Astrocyte (in vitro differentiated cells and primary cell): ENCODE measurements around the gene TP53. TPM values are rescaled to one million over a fixed set of nuclear protein-coding genes. Genes with fewer than 3 reads are reported as not detected.

Source experiments
- DNase-seq: peaks from one replicate; pipeline ENCODE4 v3.0.0-alpha.2; 2010; ENCODE audit warnings: low read depth
- FAIRE-seq: peaks from 2 replicates; lab custom pipeline; 2011; peaks lifted over from hg19 to GRCh38; lab: Jason Lieb, UNC
- H2AFZ ChIP-seq: 2 replicates; pipeline ENCODE4 v1.6.0; 2012; ENCODE audit warnings: low read depth, low read length, inconsistent platforms
- H3K27ac ChIP-seq: 2 replicates; pipeline ENCODE4 v1.5.1; 2011; ENCODE audit warnings: low read depth, low read length, inconsistent platforms
- H3K27me3 ChIP-seq: 2 replicates; pipeline ENCODE4 v1.6.0; 2011; ENCODE audit warnings: low read length, inconsistent platforms; ENCODE audit not compliant: insufficient read depth
- H3K36me3 ChIP-seq: 2 replicates; pipeline ENCODE4 v1.5.1; 2011; ENCODE audit warnings: low read length, inconsistent platforms; ENCODE audit not compliant: insufficient read depth
- H3K4me1 ChIP-seq: 2 replicates; pipeline ENCODE4 v1.5.1; 2011; ENCODE audit warnings: low read length, inconsistent platforms; ENCODE audit not compliant: insufficient read depth
- H3K4me2 ChIP-seq: 2 replicates; pipeline ENCODE4 v1.6.0; 2012; ENCODE audit warnings: low read length, inconsistent platforms
- H3K4me3 ChIP-seq: 2 replicates; pipeline ENCODE4 v1.5.1; 2011; ENCODE audit warnings: low read depth, mild to moderate bottlenecking, low read length, inconsistent platforms; ENCODE audit not compliant: insufficient read depth
- H3K79me2 ChIP-seq: 2 replicates; pipeline ENCODE4 v1.6.0; 2012; ENCODE audit warnings: mild to moderate bottlenecking, low read length, inconsistent platforms; ENCODE audit not compliant: insufficient read depth
- H3K9ac ChIP-seq: 2 replicates; pipeline ENCODE4 v1.6.0; 2012; ENCODE audit warnings: mild to moderate bottlenecking, low read length, inconsistent platforms
- H3K9me3 ChIP-seq: 2 replicates; pipeline ENCODE4 v1.5.1; 2012; ENCODE audit warnings: low read depth, mild to moderate bottlenecking, low read length, inconsistent platforms; ENCODE audit not compliant: insufficient read depth
- H4K20me1 ChIP-seq: 2 replicates; pipeline ENCODE4 v1.6.0; 2012; ENCODE audit warnings: low read length, inconsistent platforms; ENCODE audit not compliant: insufficient read depth
- H3K27ac Mint-ChIP-seq: one replicate; pipeline ENCODE4 v1.8.0; 2021; ENCODE audit warnings: mild to moderate bottlenecking, mixed read lengths; ENCODE audit not compliant: unreplicated experiment
- H3K27me3 Mint-ChIP-seq: one replicate; pipeline ENCODE4 v1.8.0; 2021; ENCODE audit warnings: low read depth, mixed read lengths; ENCODE audit not compliant: unreplicated experiment
- H3K36me3 Mint-ChIP-seq: one replicate; pipeline ENCODE4 v1.8.0; 2021; ENCODE audit warnings: low read depth, mixed read lengths; ENCODE audit not compliant: unreplicated experiment
- H3K4me1 Mint-ChIP-seq: one replicate; pipeline ENCODE4 v1.8.0; 2021; ENCODE audit warnings: low read depth, mixed read lengths; ENCODE audit not compliant: unreplicated experiment
- H3K4me3 Mint-ChIP-seq: one replicate; pipeline ENCODE4 v1.8.0; 2021; ENCODE audit warnings: mild to moderate bottlenecking, moderate library complexity, mixed read lengths; ENCODE audit not compliant: unreplicated experiment
- H3K9me3 Mint-ChIP-seq: one replicate; pipeline ENCODE4 v1.8.0; 2021; ENCODE audit warnings: mild to moderate bottlenecking, mixed read lengths; ENCODE audit not compliant: unreplicated experiment
- EZH2 ChIP-seq: IDR thresholded peaks from 2 replicates; pipeline ENCODE4 v1.6.1; 2012; ENCODE audit warnings: mild to moderate bottlenecking, low read length, inconsistent platforms; ENCODE audit not compliant: insufficient read depth
- total RNA-seq: library from RNA; stranded (reverse); gene quantifications from 2 replicates; pipeline ENCODE4 v1.2.1, GENCODE V29; 2021
- TF ChIP-seq, protein P1 (sequence below): IDR thresholded peaks from 2 replicates; pipeline ENCODE4 v1.5.1; 2011; ENCODE audit warnings: low read depth, mild to moderate bottlenecking, inconsistent platforms, low read length, moderate library complexity; ENCODE audit not compliant: insufficient read depth

TP53 gene
- total RNA-seq, 1 donor from 2014 or later: 94.4 TPM

DNA sequence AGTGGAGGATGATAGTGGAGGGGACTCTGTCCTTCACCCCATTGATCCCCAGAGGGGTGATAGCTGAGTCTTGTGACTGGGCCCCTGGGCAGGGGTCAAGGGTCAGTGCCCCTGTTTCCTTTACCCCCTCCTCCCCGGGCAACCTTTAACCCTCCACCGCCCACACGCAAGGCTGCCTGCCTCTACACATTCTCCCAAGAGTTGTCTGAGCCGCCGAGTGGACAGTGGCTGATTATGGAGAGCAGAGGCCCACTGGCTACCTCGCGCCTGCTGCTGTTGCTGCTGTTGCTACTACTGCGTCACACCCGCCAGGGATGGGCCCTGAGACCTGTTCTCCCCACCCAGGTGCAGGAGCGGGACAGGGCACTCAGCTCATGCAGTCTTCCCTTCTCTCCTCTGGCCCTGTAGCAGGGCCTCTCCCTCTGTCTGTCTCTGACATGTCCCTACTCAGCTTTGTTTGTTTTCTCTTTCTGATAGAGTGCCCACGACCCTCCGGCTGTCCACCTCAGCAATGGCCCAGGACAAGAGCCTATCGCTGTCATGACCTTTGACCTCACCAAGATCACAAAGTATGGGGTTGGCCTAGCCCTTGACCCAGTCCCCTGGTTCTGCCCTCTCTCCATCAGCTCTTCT is 57.2 kb downstream of the TP53 start, which contains the start of gene SHBG:
Gene SHBG (plus strand): TSS at position 197 of the 633 bp plus-strand sequence. CDS start 38 bp downstream, at position 235.
- Mint-ChIP-seq H3K9me3 (no peaks in the 10 kb centered on the region), H3K4me3 (no peak within 1 kb of the TSS), H3K27me3 (peaks cover 7% of the 10 kb centered on the region), H3K4me1 (no peaks in the 10 kb centered on the region), H3K27ac (no peak within 1 kb of the TSS), H3K36me3 (peaks cover 4% of the 10 kb centered on the region)
- no peaks in the 10 kb centered on the region for H3K27me3 ChIP-seq
- TF ChIP-seq, protein P1, sequence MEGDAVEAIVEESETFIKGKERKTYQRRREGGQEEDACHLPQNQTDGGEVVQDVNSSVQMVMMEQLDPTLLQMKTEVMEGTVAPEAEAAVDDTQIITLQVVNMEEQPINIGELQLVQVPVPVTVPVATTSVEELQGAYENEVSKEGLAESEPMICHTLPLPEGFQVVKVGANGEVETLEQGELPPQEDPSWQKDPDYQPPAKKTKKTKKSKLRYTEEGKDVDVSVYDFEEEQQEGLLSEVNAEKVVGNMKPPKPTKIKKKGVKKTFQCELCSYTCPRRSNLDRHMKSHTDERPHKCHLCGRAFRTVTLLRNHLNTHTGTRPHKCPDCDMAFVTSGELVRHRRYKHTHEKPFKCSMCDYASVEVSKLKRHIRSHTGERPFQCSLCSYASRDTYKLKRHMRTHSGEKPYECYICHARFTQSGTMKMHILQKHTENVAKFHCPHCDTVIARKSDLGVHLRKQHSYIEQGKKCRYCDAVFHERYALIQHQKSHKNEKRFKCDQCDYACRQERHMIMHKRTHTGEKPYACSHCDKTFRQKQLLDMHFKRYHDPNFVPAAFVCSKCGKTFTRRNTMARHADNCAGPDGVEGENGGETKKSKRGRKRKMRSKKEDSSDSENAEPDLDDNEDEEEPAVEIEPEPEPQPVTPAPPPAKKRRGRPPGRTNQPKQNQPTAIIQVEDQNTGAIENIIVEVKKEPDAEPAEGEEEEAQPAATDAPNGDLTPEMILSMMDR: no peak
- no peak for TF ChIP-seq EZH2
- no peak within 1 kb of the TSS for H3K9ac ChIP-seq
- H3K9me3 ChIP-seq: no peaks in the 10 kb centered on the region
- no peak within 1 kb of the TSS for H3K4me3 ChIP-seq
- DNase-seq (no peak), FAIRE-seq (no peak)
- H3K27ac ChIP-seq: no peak within 1 kb of the TSS
- H3K4me2 ChIP-seq: no peak within 1 kb of the TSS
- no peaks in the 10 kb centered on the region for H3K36me3 ChIP-seq
- peaks cover 6% of the 10 kb centered on the region for H4K20me1 ChIP-seq
- H2AFZ ChIP-seq: no peak within 1 kb of the TSS
- H3K4me1 ChIP-seq: peaks cover 6% of the 10 kb centered on the region
- peaks cover 10% of the 10 kb centered on the region for H3K79me2 ChIP-seq

DNA sequence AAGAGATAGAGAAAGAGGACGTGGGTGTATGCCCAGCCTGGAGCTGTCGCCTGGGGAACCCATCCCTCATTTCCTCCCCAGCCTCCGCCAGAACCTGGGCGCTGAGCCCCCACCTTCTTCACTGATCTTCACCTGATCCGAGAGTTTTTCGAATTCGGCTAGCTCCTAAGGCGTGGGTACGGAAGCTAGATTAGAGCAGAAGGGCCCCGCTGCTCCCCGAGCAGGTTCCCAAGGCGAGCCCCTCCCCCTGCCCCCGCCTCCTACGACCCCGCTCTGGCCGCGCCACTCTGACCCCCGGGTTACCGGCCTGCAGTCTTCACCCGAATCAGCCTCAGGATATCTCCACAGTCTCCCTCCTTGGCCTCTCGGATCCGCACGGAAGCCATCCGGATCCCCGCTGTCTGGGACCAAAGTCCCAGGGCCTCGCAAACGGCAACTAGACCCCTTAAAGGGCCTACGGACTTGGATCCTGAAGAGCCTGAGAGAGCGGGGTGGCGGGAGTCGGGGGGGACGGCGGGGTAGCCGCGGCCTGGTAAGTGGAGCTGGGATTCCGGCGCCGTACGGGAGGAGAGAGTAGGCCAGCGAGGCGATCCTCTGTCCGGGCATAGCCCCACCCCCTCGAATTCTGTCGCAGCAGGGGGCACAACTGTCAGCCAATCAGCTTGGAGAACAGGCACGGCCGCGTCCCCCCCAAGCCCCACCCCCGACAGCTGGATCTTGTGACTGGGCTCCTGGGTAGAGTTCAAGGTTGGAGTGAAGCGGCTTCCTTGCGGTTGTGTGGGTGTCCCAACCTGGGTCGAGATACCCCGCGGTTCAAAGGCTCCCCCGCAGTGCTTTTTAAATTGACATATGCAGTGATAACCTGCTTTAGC is 59.8 kb downstream of the TP53 start, which contains the start of gene SAT2:
Gene SAT2 (minus strand): TSS at position 572 of the 872 bp plus-strand sequence. CDS start 186 bp downstream, at position 386.
- H3K79me2 ChIP-seq: peaks cover 10% of the 10 kb centered on the region
- H3K9ac ChIP-seq: peak within 1 kb of the TSS; percentile 92
- peak within 1 kb of the TSS; percentile 82 for H2AFZ ChIP-seq
- Mint-ChIP-seq H3K9me3 (no peaks in the 10 kb centered on the region), H3K27ac (peak within 1 kb of the TSS; percentile 87), H3K27me3 (peaks cover 7% of the 10 kb centered on the region), H3K4me1 (no peaks in the 10 kb centered on the region), H3K4me3 (peak within 1 kb of the TSS; percentile 89), H3K36me3 (peaks cover 4% of the 10 kb centered on the region)
- no peaks in the 10 kb centered on the region for H3K9me3 ChIP-seq
- H4K20me1 ChIP-seq: peaks cover 6% of the 10 kb centered on the region
- H3K36me3 ChIP-seq: no peaks in the 10 kb centered on the region
- peak within 1 kb of the TSS; percentile 70 for H3K27ac ChIP-seq
- peak within 1 kb of the TSS; percentile 72 for H3K4me3 ChIP-seq
- no peaks in the 10 kb centered on the region for H3K27me3 ChIP-seq
- peak within 1 kb of the TSS; percentile 99 for H3K4me2 ChIP-seq
- FAIRE-seq (no peak), DNase-seq (peak; percentile 81)
- TF ChIP-seq, protein P1: no peak
- TF ChIP-seq EZH2: no peak
- H3K4me1 ChIP-seq: peaks cover 6% of the 10 kb centered on the region
